ENCODE measurements around the gene NUMA1. TPM values are rescaled to one million over a fixed set of nuclear protein-coding genes. Genes with fewer than 3 reads are reported as not detected.

The NUMA1 gene
- total RNA-seq, 4 donors from 2014 or later: 345 to 650 (median 380) TPM

GRCh38 chr11:71964641-71965040 is 115.7 kb downstream of the NUMA1 start:
- WGBS, 2 donors: 93 to 98% methylated on average over 4 of the region's 4 CpGs
- Histone ChIP-seq H3K27me3 (no peaks in the 10 kb centered on the region), H3K4me1 (no peaks in the 10 kb centered on the region), H3K9me3 (peaks cover 0 to 4% (median 0%) of the 10 kb centered on the region in 4 donors), H3K27ac (no peak overlapping the region), H3K4me3 (no peak overlapping the region), H3K36me3 (peaks cover 0 to 59% (median 0%) of the 10 kb centered on the region in 3 donors)
- no peak for DNase-seq (ENCODE audit: low spot score in 2 of 2)
- no peak for TF ChIP-seq EP300 (IDR thresholded peaks at IDR 0.05)
- TF ChIP-seq CTCF (IDR thresholded peaks at IDR 0.05): no peak
- no peak for TF ChIP-seq POLR2A (IDR thresholded peaks at IDR 0.05)

- no peak for DNase-seq (ENCODE audit: low spot score in 2 of 2)
- H3K4me1 ChIP-seq: no peaks in the 10 kb centered on the region
- TF ChIP-seq EP300 (IDR thresholded peaks at IDR 0.05) (no peak), POLR2A (IDR thresholded peaks at IDR 0.05) (no peak), CTCF (IDR thresholded peaks at IDR 0.05) (no peak)
- H3K9me3 ChIP-seq: peaks cover 0 to 4% (median 0%) of the 10 kb centered on the region in 4 donors
- 94 to 96% methylated on average over 8 of the region's 8 CpGs for WGBS, 2 donors
- no peak overlapping the region for H3K4me3 ChIP-seq
- no peaks in the 10 kb centered on the region for H3K27me3 ChIP-seq
- no peak overlapping the region for H3K27ac ChIP-seq
- peaks cover 0 to 60% (median 0%) of the 10 kb centered on the region in 3 donors for H3K36me3 ChIP-seq
Observed at GRCh38 chr11:71963468-71963867, 116.9 kb downstream of the NUMA1 start.

GRCh38 chr11:71962428-71963038 is 117.8 kb downstream of the NUMA1 start:
- Histone ChIP-seq H3K4me3 (no peak overlapping the region), H3K4me1 (no peaks in the 10 kb centered on the region), H3K9me3 (peaks cover 0 to 4% (median 0%) of the 10 kb centered on the region in 4 donors), H3K36me3 (peaks cover 0 to 53% (median 0%) of the 10 kb centered on the region in 3 donors), H3K27ac (no peak overlapping the region), H3K27me3 (no peaks in the 10 kb centered on the region)
- no peak for DNase-seq (ENCODE audit: low spot score in 2 of 2)
- TF ChIP-seq POLR2A (IDR thresholded peaks at IDR 0.05) (no peak), CTCF (IDR thresholded peaks at IDR 0.05) (no peak)
- WGBS, 2 donors: 35 to 44% methylated on average over 2 of the region's 2 CpGs

- H3K27me3 ChIP-seq: no peaks in the 10 kb centered on the region
- H3K9me3 ChIP-seq: no peaks in the 10 kb centered on the region
- no peaks in the 10 kb centered on the region for H3K4me1 ChIP-seq
- no peak overlapping the region for H3K4me3 ChIP-seq
- 62 to 75% methylated on average over 3 of the region's 3 CpGs for WGBS, 2 donors
- H3K36me3 ChIP-seq: peaks cover 0 to 19% (median 0%) of the 10 kb centered on the region in 3 donors
- TF ChIP-seq CTCF (IDR thresholded peaks at IDR 0.05) (no peak), POLR2A (IDR thresholded peaks at IDR 0.05) (no peak), EP300 (IDR thresholded peaks at IDR 0.05) (no peak)
- no peak for DNase-seq (ENCODE audit: low spot score in 2 of 2)
- no peak overlapping the region for H3K27ac ChIP-seq
Observed at GRCh38 chr11:71955898-71956456, 124.4 kb downstream of the NUMA1 start.

Small RNA genes lying within 50 kb of the gene (small RNA-seq; reads per million reads assigned to genes)
- gene MIR3165 (not detected), gene RNU6-72P (not detected)

Other genes starting within 250 kb of the NUMA1 start
- not detected for gene DEFB108B, start 247.3 kb downstream of the NUMA1 start, total RNA-seq
- not detected for gene DEFB131B, start 202.1 kb downstream of the NUMA1 start, total RNA-seq
- 10 to 100 TPM in 3 of 4 donors, 1 to 10 TPM in 1; 4.6 to 21.4 (median 15.7) TPM for gene XNDC1N, start 151.9 kb downstream of the NUMA1 start, total RNA-seq
- 10 to 100 TPM; 17.2 to 29.4 (median 21.4) TPM for gene RNF121, start 151.5 kb downstream of the NUMA1 start, total RNA-seq
- gene IL18BP, start 81.6 kb downstream of the NUMA1 start, total RNA-seq: 10 to 100 TPM in 1 of 4 donors, 1 to 10 TPM in 3; 5.1 to 11.6 (median 6.3) TPM
- gene LRRC51, start 308 bp upstream of the NUMA1 start, total RNA-seq: 10 to 100 TPM in 1 of 4 donors, 1 to 10 TPM in 3; 7.3 to 10.8 (median 9.2) TPM
- 100 to 1,000 TPM; 116 to 133 (median 128) TPM for gene LAMTOR1, start 22.8 kb upstream of the NUMA1 start, total RNA-seq
- gene TOMT, start 25.4 kb upstream of the NUMA1 start, total RNA-seq: not detected
- gene ANAPC15, start 32.2 kb upstream of the NUMA1 start, total RNA-seq: 10 to 100 TPM; 20.8 to 36.7 (median 30.8) TPM
- under 1 TPM in 1 of 4 donors, not detected in 3; 0.63 TPM for gene FOLR3, start 55.2 kb upstream of the NUMA1 start, total RNA-seq
- gene FOLR1, start 111.6 kb upstream of the NUMA1 start, total RNA-seq: under 1 TPM in 2 of 4 donors, not detected in 2; 0.39 to 0.66 TPM
- gene FOLR2, start 136.3 kb upstream of the NUMA1 start, total RNA-seq: 10 to 100 TPM; 27.8 to 60.9 (median 35.7) TPM
- 100 to 1,000 TPM in 2 of 4 donors, 10 to 100 TPM in 2; 73.6 to 137 (median 94.8) TPM for gene INPPL1, start 144.2 kb upstream of the NUMA1 start, total RNA-seq
- gene PHOX2A, start 163.6 kb upstream of the NUMA1 start, total RNA-seq: not detected

Measured in tibial nerve (tissue), 4 donors.